Measurements from ENCODE around the gene HDAC4.

DNA sequence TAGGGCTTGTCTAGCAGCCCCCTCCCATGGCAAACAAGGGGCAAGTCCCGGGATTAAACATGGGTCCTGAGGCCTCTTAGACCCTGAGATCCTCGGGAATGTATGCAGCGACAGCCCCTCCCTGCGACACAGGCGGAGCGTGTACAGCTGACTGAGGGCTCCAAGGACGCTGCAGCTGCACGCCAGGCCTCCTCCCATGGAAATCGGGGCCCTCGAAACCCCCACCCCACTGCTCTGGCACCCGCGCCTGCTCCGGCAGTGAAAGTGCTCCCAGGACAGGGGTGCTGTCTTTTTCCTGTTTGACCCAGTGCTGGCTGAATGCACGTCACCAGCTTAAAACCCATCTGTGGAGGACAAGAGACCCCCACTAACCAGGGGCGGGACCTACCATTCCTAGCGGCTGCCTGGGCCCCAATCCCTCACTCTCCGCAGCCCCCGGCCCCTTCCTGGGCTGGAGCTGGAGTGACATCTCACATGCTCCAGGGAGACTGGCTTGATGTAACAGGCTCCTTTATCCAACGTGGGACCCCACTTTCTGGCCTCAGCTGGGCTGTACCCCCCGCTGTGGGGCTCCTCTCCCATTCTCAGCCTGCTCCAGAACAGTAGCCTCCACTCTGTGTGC lies 305.2 kb downstream of the HDAC4 start:
- TF ChIP-seq, protein P1, sequence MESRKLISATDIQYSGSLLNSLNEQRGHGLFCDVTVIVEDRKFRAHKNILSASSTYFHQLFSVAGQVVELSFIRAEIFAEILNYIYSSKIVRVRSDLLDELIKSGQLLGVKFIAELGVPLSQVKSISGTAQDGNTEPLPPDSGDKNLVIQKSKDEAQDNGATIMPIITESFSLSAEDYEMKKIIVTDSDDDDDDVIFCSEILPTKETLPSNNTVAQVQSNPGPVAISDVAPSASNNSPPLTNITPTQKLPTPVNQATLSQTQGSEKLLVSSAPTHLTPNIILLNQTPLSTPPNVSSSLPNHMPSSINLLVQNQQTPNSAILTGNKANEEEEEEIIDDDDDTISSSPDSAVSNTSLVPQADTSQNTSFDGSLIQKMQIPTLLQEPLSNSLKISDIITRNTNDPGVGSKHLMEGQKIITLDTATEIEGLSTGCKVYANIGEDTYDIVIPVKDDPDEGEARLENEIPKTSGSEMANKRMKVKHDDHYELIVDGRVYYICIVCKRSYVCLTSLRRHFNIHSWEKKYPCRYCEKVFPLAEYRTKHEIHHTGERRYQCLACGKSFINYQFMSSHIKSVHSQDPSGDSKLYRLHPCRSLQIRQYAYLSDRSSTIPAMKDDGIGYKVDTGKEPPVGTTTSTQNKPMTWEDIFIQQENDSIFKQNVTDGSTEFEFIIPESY (IDR thresholded peaks at IDR 0.05) = no peak
- no peak for TF ChIP-seq YY1 (IDR thresholded peaks at IDR 0.05)
- TF ChIP-seq, protein P2, sequence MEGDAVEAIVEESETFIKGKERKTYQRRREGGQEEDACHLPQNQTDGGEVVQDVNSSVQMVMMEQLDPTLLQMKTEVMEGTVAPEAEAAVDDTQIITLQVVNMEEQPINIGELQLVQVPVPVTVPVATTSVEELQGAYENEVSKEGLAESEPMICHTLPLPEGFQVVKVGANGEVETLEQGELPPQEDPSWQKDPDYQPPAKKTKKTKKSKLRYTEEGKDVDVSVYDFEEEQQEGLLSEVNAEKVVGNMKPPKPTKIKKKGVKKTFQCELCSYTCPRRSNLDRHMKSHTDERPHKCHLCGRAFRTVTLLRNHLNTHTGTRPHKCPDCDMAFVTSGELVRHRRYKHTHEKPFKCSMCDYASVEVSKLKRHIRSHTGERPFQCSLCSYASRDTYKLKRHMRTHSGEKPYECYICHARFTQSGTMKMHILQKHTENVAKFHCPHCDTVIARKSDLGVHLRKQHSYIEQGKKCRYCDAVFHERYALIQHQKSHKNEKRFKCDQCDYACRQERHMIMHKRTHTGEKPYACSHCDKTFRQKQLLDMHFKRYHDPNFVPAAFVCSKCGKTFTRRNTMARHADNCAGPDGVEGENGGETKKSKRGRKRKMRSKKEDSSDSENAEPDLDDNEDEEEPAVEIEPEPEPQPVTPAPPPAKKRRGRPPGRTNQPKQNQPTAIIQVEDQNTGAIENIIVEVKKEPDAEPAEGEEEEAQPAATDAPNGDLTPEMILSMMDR (IDR thresholded peaks at IDR 0.05; ENCODE audit: low read depth, low read length, missing input control) = no peak
- TF ChIP-seq, protein P3, sequence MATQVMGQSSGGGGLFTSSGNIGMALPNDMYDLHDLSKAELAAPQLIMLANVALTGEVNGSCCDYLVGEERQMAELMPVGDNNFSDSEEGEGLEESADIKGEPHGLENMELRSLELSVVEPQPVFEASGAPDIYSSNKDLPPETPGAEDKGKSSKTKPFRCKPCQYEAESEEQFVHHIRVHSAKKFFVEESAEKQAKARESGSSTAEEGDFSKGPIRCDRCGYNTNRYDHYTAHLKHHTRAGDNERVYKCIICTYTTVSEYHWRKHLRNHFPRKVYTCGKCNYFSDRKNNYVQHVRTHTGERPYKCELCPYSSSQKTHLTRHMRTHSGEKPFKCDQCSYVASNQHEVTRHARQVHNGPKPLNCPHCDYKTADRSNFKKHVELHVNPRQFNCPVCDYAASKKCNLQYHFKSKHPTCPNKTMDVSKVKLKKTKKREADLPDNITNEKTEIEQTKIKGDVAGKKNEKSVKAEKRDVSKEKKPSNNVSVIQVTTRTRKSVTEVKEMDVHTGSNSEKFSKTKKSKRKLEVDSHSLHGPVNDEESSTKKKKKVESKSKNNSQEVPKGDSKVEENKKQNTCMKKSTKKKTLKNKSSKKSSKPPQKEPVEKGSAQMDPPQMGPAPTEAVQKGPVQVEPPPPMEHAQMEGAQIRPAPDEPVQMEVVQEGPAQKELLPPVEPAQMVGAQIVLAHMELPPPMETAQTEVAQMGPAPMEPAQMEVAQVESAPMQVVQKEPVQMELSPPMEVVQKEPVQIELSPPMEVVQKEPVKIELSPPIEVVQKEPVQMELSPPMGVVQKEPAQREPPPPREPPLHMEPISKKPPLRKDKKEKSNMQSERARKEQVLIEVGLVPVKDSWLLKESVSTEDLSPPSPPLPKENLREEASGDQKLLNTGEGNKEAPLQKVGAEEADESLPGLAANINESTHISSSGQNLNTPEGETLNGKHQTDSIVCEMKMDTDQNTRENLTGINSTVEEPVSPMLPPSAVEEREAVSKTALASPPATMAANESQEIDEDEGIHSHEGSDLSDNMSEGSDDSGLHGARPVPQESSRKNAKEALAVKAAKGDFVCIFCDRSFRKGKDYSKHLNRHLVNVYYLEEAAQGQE (IDR thresholded peaks at IDR 0.05) = no peak
- TF ChIP-seq EGR1 (IDR thresholded peaks at IDR 0.05; ENCODE audit: low read depth in 2 of 2) = no peak
- TF ChIP-seq SP1 (IDR thresholded peaks at IDR 0.05) = no peak
- no peak for TF ChIP-seq NR2F2 (IDR thresholded peaks at IDR 0.05)
- TF ChIP-seq JUND (IDR thresholded peaks at IDR 0.05) = no peak
- TF ChIP-seq GABPA (IDR thresholded peaks at IDR 0.05 in 1 of 2, conservative IDR thresholded peaks at IDR 0.05 in 1 of 2) = no peak
- TF ChIP-seq RAD21 (IDR thresholded peaks at IDR 0.05) = no peak
- TF ChIP-seq TAF1 (conservative IDR thresholded peaks at IDR 0.05) = no peak
- TF ChIP-seq, protein P4, sequence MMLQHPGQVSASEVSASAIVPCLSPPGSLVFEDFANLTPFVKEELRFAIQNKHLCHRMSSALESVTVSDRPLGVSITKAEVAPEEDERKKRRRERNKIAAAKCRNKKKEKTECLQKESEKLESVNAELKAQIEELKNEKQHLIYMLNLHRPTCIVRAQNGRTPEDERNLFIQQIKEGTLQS (IDR thresholded peaks at IDR 0.05) = no peak
- TF ChIP-seq FOXA1 (IDR thresholded peaks at IDR 0.05) = no peak
- TF ChIP-seq, protein P5, sequence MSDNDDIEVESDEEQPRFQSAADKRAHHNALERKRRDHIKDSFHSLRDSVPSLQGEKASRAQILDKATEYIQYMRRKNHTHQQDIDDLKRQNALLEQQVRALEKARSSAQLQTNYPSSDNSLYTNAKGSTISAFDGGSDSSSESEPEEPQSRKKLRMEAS (IDR thresholded peaks at IDR 0.05) = no peak
